Endothelial cell of umbilical vein (primary cell): Measurements from ENCODE around the gene WDR37.

ENCODE experiments used
- CTCF ChIP-seq, 2 donors: IDR thresholded peaks; 1 replicate in 1 of 2; 2 replicates in 1 of 2; pipeline ENCODE4 v1.5.1; 2011; ENCODE audit warnings: low read length in 2 of 2, mild to moderate bottlenecking in 2 of 2, moderate library complexity in 2 of 2, control low read depth in 1 of 2, inconsistent platforms in 1 of 2, low read depth in 1 of 2; ENCODE audit not compliant: insufficient read depth in 1 of 2; ENCODE audit errors: extremely low read depth in 1 of 2
- EZH2 ChIP-seq: IDR thresholded peaks from 2 replicates; pipeline ENCODE4 v1.6.1; 2012; ENCODE audit warnings: borderline replicate concordance, low read depth, mild to moderate bottlenecking, moderate library complexity, low read length, inconsistent platforms; ENCODE audit not compliant: severe bottlenecking
- FOS ChIP-seq: IDR thresholded peaks from 2 replicates; pipeline ENCODE4 v1.6.1; 2011; ENCODE audit warnings: mild to moderate bottlenecking, low read length, moderate library complexity, borderline replicate concordance; ENCODE audit not compliant: insufficient read depth
- GATA2 ChIP-seq: IDR thresholded peaks from 2 replicates; pipeline ENCODE4 v1.7.0; 2011; ENCODE audit warnings: low read depth, mild to moderate bottlenecking, moderate library complexity, mixed read lengths, low read length; ENCODE audit not compliant: insufficient read length, insufficient read depth
- POLR2A ChIP-seq: IDR thresholded peaks from 2 replicates; pipeline ENCODE4 v1.6.1; 2012; ENCODE audit warnings: low read depth, mild to moderate bottlenecking, control low read depth, low read length
- POLR2AphosphoS5 ChIP-seq: IDR thresholded peaks from 2 replicates; pipeline ENCODE4 v1.6.1; 2012; ENCODE audit warnings: low read depth, mild to moderate bottlenecking, control low read depth, low read length, moderate library complexity; ENCODE audit not compliant: insufficient read depth

GRCh38 chr10:1155791-1156615 is 99.8 kb downstream of the WDR37 start:
- no peak for TF ChIP-seq CTCF (IDR thresholded peaks at IDR 0.05; ENCODE audit: extremely low read depth in 1 of 2, insufficient read depth in 1 of 2, low read depth in 1 of 2, low read length in 2 of 2)
- no peak for TF ChIP-seq POLR2A
- TF ChIP-seq EZH2 = no peak
- no peak for TF ChIP-seq POLR2AphosphoS5
- TF ChIP-seq FOS = no peak
- no peak for TF ChIP-seq GATA2
